Ammon's horn (tissue), 1 donor: ENCODE measurements around the gene CFAP251.

Experiments
- DNase-seq: peaks from one replicate; pipeline ENCODE4 v3.0.0-alpha.2; 2016; ENCODE audit warnings: low spot score

The CFAP251 gene

DNA sequence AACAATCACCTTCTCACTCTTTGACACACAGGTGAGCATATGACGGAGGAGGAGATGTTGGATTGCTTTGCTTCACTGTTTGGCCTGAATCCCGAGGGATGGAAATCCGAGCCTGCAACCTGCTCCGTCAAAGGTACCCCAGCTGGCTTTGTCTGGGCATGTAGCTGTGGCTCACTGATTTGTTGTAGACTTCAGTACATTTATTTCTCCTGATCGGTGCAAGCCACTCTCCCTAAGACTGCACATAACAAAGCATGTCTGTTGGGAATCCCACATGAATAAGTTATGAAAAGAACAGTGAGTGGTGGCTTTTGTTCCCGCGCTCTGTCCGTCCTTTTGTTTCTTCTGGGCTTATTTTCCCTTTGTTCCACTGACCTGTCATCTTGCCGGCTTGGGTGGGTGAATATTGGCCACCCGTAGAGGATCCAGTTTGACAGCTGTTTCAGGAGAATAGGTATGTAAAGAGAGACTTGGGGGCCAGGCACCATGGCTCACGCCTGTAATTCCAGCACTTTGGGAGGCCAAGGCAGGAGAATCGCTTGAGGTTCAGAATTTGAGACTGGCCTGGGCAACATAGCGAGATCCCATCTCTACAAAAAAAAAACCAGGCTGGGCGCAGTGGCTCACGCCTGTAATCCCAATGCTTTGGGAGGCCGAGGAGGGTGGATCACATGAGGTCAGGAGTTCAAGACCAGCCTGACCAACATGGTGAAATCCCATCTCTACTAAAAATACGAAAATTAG, 83.2 kb downstream of the CFAP251 start:
- DNase-seq, result peak; percentile 75

DNA sequence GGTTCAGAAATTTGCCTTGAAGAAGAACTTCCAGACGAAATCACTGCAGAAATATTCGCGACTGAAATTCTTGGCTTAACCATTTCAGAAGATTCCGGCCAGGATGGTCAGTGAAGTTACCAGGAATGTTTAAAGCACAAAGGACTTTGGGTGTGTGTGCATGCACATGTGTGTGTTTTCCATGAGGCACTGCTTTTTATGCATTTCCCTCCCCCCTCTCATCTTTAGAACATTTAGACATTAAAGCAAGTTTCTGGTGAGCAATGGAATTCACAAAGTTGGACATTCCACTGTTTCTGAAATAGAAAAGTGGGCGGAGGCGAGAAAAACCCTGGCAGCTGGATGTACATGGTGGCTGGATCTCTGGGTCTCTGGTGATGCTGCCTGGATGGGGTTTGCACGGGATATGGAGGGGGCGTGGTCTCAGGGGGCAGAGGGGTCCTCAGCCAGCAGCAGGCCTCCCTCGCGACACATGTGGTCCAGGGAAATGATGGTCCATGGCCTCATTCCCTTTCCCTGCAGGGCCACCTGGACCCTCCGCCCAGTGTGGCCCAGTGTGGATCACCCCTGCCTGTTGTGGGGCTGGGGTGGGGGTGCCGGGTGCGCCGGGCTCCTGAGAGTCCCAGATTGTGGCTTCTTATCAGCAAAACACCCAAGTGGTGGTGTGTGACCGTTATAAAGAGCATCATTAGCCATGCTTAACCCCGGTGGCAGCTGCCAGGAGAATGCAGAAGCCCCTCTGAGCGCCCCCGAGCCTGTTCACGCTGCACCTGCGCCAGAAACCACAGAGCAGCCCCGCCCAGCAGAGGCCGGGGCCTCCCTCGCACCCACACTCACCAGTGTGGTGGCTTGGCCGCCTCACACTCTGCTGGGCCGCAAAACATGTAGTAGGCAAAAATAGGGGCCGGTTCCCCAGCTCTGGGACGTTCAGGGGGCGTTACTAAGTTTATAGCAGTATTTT, 85.5 kb downstream of the CFAP251 start:
- no peak for DNase-seq

GRCh38 chr12:122004633-122005071, 86.3 kb downstream of the CFAP251 start:
- DNase-seq, result no peak

DNA sequence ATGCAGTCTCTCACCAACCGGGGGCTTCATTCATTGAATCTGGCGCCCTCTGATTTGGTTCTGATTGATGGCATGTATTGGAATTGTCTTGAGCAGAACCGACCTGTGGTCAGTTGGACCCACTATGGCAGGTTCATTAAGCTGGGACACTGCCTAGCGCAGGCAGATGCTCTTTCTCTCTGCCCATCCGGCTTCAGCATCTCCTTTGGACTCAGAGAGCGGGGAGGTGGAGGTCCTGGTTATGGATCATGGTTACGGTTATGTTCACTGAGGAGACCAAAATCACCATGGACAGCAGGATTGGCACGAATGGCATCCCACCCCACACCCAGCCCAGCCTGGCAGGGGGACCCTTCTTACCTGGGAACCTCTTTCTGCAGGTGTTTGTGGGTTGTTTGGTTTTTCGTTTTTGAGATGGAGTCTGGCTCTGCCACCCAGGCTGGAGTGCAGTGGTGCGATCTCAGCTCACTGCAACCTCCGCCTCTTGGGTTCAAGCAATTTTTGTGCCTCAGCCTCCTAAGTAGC, 86.9 kb downstream of the CFAP251 start:
- no peak for DNase-seq

- DNase-seq, result peak; percentile 14
These were observed 88.0 kb downstream of the CFAP251 start for GRCh38 chr12:122006186-122006926.

- DNase-seq, result no peak
These were observed 91.3 kb downstream of the CFAP251 start for GRCh38 chr12:122009741-122010140.

DNA sequence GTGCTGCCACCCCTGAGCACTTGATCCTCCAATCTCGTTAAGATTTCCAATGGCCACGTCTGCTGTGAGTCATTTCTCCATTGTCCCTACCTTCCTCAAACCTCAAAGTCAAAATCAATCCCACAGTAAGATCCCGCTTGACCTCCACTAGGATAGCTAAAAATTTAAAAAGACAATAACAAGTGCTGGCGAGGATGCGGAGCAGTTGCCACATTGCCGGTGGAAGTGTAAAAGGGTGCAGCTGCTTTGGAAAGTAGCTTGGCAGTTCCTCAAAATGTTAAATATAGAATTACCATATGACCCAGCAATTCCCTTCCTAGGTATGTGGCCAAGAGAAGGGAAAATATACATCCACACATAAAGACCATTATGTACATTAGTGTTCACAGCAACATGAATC, 93.8 kb downstream of the CFAP251 start:
- DNase-seq, result no peak

DNA sequence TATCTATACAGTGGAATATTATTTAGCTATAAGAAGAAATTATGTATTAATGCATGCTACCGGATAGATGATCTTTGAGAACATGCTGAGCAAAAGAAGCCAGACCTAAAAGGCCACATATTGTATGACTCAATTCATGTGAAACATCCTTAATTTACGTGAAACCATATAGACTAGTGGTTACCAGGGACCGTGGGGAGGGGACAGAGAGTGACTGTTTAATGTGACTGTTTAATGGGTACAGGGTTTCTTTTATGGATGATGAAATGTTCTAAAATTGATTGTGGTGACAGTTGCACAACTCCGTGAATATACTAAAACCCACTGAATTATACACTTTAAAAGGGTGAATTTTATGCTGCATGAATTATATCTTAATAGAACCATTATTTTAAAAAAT, 94.7 kb downstream of the CFAP251 start:
- no peak for DNase-seq

- no peak for DNase-seq
These were observed 95.6 kb downstream of the CFAP251 start for GRCh38 chr12:122013791-122014590.

- DNase-seq, result no peak
These were observed 96.4 kb downstream of the CFAP251 start for GRCh38 chr12:122014781-122015180.

GRCh38 chr12:122018457-122018856, 100.1 kb downstream of the CFAP251 start:
- DNase-seq, result no peak

GRCh38 chr12:122018937-122019336, 100.5 kb downstream of the CFAP251 start:
- DNase-seq, result no peak

GRCh38 chr12:122020795-122021192, 102.4 kb downstream of the CFAP251 start:
- no peak for DNase-seq

DNA sequence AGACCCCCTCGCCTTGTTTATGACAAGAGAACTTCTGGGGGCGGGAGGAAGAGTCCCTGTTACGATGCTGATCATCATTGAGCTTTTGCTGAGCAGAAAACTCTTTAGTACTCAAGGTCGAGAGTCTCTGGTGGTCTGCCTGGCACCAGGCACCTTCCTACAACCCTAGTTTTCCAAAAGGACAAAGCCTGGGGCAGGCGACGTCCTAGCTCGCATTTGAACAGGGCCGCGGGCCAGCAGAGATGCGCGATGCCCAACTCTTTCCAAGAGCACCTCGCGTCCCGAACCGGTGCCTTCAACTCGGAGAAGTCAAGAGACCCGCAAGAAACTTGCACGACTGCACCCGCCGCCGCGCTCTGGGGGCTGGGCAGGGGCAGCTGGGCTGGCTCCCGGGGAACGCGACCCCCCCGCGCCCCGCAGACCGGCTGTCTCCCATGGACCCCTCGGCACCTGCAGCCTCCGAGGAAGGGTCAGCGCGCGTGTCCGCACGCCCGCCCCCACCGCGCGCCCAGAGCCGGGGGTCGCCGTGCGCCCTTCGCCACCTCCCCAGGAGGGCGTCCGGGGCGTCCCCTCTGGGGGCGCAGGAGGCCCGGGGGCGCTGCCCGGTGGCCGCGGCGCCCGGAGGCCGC, 102.9 kb downstream of the CFAP251 start:
- peak; percentile 16 for DNase-seq

DNA sequence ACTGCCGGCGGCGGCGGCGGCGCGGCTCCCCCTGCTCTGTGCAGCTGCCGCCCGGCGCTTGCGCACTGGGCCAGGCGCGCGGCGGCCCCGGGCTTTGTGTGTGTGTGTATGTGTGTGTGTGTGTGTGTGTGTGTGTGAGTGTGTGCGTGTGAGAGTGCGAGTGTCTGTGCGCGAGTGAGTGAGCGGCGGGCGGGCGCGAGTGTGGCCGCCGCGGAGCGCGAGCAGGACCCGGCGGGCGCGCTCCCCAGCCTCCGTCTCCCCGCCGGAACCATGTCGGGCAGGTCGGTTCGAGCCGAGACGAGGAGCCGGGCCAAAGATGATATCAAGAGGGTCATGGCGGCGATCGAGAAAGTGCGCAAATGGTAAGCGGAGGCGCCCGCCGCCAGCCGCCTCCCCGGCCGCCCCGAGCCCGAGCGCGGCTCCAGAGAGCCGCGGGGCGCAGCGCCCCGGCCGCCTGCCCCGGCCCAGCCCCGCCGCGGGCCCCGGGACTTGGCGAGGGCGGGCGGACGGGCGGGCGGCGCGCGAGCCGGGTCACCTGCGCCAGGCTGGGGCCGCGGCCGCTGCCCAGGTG, 103.5 kb downstream of the CFAP251 start, which contains the start of gene BCL7A:
Gene BCL7A (plus strand): TSS at position 63 of the 571 bp plus-strand sequence. CDS start 208 bp downstream, at position 271.
- peak; percentile 71 for DNase-seq

GRCh38 chr12:122022393-122023338, 104.3 kb downstream of the CFAP251 start:
- no peak for DNase-seq

GRCh38 chr12:122023339-122024131, 105.1 kb downstream of the CFAP251 start:
- peak; percentile 76 for DNase-seq

DNA sequence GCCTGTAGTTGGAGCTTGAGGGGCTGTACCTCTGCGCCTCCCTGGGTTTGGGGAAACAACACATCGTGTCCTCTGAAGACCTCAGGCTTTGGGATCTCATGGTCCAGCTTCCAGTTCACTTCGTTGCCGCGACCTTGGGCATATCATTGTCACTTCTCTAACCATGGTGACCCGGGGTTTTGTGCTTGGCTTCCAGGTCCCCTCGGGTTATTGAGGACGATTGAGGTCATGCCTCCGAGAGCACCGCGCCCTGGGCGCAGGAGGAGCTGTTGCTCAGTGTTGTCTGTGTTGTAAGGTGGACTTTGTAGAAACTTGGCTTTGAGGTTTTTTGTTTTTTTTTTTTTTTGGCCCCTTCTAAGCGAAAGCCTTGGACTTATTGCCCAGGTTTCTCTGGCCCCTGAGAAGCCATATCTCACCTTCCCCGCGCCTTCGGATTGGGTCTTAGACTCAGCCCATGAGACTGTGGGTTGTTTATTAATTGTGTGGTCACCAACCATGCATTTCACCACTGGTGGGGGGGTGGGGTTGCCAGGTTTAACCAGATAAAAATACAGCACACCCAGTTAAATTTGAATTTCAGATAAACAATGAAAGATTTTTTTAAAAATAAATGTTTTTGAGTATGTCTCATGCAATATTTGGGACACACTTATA, 105.9 kb downstream of the CFAP251 start:
- DNase-seq, result no peak
